OCI-M2 (cell line): ENCODE data around the gene LINGO1.

Experiments
- DNase-seq: peaks from one replicate; lab custom pipeline; 2025; ENCODE audit not compliant: unreplicated experiment; lab: John Stamatoyannopoulos, UW

The LINGO1 gene

DNA sequence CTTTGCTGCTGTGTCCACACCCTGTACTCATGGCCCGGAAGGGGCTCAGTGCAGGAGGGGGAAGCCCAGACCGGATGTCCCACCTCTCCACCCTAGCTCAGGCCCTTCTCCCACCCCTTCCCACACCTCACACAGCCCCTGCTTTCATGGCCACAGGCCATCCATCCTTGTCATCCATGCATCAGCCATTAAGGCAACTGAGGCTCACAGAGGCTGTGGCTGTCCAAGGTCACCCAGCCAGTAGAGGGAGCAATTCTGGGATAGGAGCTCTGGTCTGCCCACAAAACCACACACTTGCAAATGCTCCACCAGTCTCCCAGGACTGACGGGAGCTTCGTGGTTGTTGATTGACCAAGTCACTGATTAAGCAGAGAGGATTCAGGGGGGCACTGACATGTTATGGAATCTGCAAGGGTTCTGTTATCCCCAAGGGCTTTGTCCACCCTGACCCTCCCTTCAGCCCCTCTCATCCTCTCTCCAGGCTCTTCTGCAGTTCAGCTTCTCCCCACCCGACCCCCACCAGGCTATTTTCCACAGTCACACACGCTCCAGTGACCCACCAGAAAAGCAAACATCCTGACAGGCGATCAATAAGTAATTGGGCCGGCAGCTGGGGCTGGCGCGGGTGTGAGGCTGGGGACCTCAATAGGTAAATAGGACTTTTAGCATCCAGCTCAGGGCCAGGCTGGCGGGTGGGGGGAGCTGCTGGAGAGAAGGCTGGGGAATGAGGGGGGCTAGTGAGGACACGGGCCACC lies 15.1 kb downstream of the LINGO1 start:
- DNase-seq, result no peak

- DNase-seq, result no peak
Observed at GRCh38 chr15:77616072-77616471, 16.6 kb downstream of the LINGO1 start.

DNA sequence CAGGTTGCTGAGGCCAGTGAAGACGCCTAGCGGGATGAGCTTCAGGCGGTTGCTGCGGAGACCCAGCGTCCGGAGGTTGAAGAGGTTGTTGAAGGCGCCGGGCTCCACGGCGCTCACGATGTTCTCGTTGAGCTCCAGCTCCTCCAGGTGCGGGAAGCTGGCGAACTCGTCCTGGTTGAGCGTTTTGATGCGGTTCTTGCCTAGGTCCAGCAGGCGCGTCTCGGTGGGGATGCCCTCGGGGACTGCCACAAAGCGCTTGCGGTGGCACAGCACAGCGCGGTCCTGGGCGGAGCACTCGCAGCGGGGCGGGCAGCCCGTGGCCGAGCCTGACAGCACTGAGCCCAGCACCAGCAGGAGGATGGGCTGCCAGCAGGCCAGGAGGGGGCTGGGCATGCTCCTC lies 17.2 kb downstream of the LINGO1 start:
- DNase-seq, result no peak

DNA sequence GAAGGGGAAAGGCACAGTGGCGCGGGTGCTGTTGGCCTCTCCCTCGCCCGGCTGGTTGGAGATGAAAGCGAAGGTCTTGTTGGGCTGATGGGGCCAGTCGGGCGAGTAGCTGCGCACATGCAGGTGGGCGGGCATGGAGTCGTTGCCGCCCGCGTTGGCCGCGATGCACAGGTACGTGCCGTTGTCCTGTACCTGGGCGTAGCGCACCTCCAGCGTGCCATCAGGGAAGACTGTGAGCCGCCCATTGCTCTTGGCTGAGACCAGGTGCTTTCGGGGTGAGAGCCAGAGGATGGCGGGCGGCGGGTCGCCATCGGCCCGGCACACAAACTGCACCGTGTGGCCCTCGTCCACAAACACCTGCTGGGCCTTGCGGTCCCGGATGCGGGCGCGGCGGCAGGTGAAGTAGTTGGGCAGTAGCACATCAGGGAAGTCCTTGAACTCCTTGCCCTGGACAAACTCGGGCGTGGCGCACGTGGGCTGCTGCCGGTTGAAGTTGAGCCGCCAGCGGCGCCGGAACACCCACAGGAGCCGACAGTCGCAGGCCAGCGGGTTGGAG lies 18.4 kb downstream of the LINGO1 start:
- DNase-seq, result no peak

DNA sequence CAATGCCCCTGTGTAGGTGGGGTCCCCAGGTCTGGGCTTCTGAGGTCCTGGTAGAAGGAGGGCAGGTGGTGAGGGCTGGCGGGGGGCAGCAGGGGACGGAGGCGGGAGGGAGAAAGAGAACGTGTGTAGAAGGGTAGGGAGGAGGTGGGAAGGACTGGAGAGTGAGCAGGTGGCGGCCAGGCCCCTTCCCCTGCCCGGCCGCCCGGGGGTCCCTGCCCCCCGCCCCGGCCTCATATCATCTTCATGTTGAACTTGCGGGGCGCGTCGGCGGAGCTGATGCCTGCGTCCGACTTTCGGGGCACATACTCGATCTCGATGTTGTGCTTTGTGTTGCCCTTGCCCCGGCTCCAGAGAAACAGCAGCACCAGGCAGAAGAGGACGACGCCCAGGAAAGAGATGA lies 18.9 kb downstream of the LINGO1 start:
- DNase-seq, result no peak

DNA sequence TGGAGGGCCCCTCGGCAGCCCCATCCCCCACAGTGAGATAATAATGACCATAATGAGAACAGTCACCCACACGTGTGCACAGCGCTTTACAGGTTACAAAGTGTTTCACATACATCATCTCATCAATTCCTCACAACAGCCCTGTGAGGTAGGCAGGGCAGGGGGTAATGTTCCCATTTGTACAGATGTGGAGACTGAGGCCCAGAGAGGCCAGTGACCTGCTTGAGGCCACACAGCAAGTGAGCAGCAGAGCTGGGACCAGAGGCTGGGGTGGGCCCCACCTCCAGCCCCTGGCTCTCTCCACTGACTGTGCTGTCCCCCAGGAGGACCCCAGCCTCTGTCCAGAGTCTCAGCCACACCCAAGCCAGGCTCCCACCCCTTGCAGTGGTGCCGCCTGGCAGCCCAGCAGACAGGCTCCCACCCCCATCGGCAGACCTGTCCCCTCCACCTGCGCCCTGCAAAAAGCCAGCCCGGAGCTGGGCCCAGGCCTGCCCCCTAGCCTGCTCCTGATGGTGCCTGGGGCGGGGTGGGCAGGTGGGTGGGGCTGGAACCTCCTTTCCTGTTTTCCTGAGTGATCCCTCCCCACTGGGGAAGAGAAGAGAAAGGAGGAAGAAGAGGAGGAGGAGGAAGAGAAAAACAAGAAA lies 19.6 kb downstream of the LINGO1 start:
- no peak for DNase-seq

GRCh38 chr15:77611767-77612166 lies 20.9 kb downstream of the LINGO1 start:
- DNase-seq, result no peak

GRCh38 chr15:77610731-77611130 lies 22.0 kb downstream of the LINGO1 start:
- no peak for DNase-seq

DNA sequence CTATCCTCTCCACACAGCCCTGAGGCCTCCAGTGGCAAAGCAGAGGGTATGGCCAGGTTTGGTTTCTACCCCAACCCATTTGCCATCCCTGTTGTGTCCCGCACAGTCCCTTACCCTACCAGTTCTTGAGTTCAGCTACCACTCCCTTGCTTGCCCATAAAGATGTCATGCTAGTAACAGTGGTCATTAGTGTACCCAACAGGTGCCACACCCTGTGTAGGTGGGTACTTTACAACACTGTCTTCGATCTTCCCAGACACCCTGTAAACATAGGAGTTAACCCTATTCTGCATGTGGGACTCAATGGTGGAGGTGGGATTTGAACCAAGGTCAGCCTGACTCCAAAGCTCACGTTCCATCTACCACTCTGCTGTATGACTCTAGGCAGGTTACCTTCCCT lies 23.2 kb downstream of the LINGO1 start:
- DNase-seq, result no peak

DNA sequence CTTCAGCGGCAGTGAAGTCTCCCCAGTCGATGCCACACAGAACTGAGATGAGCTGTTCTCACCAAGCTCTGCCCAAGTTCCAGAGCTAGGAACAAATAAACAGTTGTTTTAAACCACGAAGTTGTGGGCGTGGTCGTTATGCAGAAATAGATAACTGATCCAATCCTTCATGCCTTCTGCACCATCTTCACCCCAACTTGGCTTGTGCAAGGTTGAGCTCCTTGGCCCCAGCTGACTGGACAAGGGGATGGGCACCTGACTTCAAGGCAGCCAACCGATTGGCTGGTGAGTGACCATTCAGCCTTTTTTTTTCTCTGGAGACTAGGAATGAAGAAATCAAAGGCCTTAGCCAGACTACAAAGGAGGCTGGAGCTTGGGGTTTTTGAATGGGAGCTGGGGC lies 23.9 kb downstream of the LINGO1 start:
- DNase-seq, result no peak

GRCh38 chr15:77607894-77608261 lies 24.8 kb downstream of the LINGO1 start:
- no peak for DNase-seq

- no peak for DNase-seq
Observed at GRCh38 chr15:77607111-77607893, 25.4 kb downstream of the LINGO1 start.

GRCh38 chr15:77606142-77607034 lies 26.3 kb downstream of the LINGO1 start:
- DNase-seq, result no peak

GRCh38 chr15:77605547-77605946 lies 27.2 kb downstream of the LINGO1 start:
- no peak for DNase-seq

DNA sequence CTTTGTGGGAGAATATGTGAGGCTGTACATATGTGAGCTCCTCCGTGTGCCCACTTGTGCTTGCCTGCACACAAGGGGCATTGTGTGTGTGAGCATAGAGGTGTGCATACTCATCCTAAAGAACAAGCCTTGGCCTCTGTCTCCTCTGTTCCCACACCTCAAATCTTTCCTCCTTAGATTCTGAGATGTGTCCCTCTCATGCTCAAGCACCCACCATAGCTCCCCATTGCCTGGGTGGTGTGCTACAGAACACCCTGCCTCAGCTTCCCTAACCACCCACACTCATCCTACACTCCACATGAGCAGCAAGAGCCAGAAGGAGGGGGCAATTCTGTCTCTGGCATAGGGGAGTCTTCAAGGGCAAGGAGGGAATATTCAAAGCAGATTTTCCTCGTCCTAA lies 27.7 kb downstream of the LINGO1 start:
- no peak for DNase-seq

DNA sequence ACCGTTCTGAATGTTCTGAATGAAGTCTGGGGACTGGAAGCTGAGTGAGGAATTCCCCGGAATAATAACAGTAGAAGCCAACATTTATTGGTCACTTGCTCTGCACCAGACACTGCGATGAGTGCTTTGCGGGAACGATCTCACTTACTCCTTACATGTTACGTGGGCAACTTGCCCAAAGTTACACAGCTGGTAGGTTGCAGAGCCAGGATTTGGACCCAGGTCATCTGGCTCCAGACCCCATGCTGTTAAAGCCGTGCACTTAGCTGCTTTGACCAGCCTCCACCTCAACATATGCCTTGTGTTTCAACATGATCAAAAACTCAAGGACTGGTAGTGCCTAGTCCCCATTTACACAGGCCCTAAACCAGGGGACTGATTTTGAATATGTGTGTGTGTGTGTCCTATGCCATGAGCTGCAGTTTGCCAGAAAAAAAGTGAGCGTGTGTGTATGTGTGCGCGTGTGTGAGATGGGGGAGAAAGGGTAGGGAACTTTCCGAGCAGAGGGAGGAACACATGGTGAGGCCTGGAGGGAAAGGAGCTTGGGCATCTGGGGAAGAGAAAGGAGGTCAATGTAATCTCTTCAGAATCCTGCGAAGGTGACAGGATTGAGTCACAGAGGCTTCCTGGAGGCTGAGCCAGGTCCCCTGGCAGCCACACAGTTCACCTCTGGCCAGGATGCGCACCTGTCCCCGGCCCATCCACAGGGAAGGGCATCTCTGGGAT lies 28.9 kb downstream of the LINGO1 start:
- no peak for DNase-seq

- no peak for DNase-seq
Observed at GRCh38 chr15:77602800-77603199, 29.9 kb downstream of the LINGO1 start.

- no peak for DNase-seq
Observed at GRCh38 chr15:77599899-77600298, 32.8 kb downstream of the LINGO1 start.

- no peak for DNase-seq
Observed at GRCh38 chr15:77599357-77599756, 33.4 kb downstream of the LINGO1 start.

DNA sequence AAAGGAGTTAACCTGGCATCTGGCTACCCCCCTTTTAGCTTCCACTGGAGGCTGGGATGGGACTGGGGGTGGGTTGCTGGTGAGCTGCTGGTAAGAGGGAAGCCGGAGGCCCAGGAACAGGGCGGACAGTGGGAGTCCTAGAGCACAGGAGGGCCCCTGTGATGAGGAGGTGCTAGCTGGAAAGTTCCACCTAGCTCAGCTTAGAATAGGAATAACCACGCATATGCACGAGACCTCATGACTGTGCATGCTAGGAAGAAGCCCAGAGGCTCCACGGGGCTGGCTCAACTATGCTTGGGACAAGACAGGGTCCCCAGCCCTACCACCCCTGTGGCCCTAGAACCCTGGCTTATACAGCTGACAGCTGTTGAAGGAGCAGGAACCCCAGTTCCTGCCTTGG lies 34.1 kb downstream of the LINGO1 start:
- no peak for DNase-seq
